Measurements from ENCODE around the gene PLCB3. TPM values are rescaled to one million over a fixed set of nuclear protein-coding genes. Genes with fewer than 3 reads are reported as not detected.
A peak's percentile ranks its signal among the peaks of the same experiment; 100 is the strongest.
"Not testable (repeated sequence)": the region's sequence is repeated elsewhere in the genome, so short reads cannot be mapped to it uniquely, and the experiment has no call there.

Gene PLCB3
- polyA plus RNA-seq, 3 donors: 10.9 to 12.5 (median 11.1) TPM

DNA sequence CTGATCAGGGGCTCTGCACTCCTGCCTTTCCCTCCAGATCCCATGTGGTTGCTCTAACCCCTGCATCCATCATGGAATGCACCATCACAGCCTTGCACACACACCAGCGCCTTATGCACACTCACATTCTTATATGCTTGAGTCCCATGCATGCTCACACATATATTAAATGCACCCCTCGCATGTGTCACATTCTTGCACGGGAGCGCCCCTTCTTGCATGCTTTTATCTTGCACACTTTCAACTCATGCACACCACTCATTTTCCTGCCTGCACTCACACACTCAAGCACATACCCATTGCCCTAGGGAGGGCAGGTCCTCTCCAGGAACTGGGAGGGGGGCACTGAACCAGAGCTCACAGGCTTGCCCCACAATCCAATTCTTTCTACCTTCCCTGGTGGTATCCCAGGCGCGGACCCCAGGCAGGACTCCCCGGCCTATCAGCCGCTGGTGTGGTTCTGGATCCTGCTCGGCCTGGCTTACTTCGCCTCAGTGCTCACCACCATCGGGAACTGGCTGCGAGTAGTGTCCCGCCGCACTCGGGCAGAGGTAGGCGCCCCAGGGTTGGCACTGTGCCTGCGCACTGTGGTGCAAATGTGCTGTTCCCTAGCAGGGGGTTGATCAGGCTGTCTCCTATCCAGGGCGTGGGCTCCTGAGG is 46.5 kb downstream of the PLCB3 start:
- DNase-seq (ENCODE audit: low read depth in 3 of 3, low spot score in 2 of 3): no peak

DNA sequence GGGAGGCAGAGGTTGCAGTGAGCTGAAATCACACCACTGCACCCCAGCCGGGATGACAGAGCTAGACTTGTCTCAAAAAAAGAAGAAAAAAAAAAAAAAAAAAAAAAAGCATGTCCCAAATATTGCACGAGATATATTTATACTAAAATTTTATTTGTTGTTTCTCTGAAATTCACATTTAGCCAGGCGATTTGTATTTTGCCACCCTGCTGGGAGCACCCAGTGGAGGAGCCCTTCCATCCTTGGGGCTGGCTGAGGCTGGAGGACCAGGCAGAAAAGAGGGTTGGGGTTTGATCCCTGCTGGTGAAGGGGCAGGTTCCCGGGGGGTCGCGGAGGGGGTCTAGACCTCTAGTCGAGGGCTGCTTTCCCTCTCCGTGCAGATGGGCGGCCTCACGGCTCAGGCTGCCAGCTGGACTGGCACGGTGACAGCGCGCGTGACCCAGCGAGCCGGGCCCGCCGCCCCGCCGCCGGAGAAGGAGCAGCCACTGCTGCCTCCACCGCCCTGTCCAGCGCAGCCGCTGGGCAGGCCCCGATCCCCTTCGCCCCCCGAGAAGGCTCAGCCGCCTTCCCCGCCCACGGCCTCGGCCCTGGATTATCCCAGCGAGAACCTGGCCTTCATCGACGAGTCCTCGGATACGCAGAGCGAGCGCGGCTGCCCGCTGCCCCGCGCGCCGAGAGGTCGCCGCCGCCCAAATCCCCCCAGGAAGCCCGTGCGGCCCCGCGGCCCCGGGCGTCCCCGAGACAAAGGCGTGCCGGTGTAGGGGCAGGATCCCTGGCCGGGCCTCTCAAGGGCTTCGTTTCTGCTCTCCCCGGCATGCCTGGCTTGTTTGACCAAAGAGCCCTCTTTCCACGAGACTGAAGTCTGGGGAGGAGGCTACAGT is 47.9 kb downstream of the PLCB3 start:
- DNase-seq (ENCODE audit: low read depth in 3 of 3, low spot score in 2 of 3): no peak

DNA sequence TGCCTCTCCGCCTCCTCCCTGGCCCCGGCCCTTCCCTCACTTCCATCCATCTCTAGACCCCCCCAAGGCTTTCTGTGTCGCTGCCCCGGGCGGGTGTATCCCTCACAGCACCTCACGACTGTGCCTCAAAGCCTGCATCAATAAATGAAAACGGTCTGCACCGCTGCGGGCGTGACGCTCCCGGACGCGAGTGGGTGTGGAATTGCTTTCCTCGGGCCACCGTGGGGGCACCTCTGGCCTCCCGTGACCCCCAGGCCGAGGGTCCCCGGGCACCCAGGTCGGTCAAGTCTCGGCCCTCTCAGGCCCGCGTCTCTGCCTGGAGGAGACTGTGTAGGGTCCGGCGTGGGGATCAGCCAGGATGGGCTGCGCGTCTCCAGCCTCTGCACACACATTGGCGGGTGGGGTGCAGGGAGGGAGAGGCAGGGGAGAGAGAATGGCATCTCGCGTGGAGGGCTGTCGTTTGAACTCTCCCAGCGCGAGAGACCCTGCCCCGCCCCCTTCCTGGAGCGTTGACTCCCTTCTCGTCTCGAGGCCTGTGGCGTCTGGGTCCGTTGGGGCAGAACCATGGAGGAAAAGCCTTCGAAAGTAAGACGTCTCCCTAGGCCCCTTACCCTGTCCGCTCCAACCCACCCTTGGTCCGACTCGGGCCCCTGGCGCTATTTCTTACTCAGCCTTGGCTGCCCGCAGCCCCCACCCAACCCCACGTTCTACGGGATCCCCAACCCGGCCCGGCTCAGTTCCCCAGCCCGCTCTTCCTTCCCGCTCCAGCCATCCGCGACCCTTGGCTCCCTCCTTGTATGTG is 48.7 kb downstream of the PLCB3 start, which contains the start of gene CATSPERZ:
Gene CATSPERZ, plus strand, starts transcription at position 512 of the 802 bp plus-strand sequence. Its CDS starts 53 bp downstream, at position 565.
- DNase-seq (ENCODE audit: low read depth in 3 of 3, low spot score in 2 of 3): no peak

DNA sequence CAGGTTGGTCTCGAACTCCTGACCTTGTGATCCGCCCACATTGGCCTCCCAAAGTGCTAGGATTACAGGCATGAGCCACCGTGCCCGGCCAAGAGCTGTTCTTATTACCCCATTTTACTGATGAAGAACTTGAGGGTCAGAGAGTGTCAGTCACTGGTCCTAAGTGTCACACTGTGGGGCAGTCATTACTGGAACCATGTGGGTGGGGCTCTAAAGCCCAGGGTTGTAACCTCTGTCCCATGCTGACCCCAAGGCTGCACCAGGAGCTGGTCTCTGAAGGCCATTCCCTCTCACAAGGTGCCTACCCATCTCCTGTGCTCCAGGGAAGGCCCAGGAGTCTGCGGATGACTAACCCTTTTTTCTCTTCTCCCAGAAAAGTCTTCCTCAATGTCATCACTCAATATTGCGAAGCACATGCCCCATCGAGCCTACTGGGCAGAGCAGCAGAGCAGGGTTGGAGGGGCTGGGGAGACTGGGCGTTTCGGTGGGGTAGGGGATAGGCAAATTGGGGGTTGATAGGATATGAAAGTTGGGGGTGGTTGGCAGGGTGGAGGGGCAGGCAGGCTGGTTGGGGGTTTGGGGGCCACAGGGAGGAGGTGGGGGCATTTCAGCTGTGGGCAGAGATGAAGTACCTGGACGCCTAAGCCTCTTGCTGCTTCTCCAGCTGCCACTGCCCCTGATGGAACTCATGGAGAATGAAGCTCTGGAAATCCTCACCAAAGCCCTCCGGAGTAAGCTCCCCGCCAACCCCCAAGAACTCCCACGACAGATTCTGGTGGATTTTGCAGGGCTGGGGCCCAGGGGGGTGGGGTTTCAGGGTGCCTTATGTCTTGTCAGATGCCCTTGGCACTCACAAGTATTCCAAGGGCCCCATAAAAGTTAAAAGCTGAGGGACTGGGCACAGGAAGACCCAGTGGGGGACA is 52.0 kb downstream of the PLCB3 start:
- DNase-seq (ENCODE audit: low read depth in 3 of 3, low spot score in 2 of 3): no peak

DNA sequence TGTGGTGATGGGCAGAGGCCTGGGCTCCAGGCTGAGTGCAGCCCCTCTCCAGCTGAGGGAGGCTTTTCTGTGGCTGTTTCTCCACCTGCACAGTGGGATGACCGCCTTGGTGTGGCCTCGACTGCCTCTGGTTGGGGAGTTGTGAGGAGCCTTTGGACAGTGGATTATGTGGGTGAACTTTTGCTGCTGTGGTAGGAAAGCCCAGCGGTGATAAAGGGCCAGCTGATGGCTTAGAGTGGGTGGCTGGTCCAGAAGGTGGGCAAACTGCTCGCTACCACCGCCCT is 52.6 kb downstream of the PLCB3 start:
- DNase-seq (ENCODE audit: low read depth in 3 of 3, low spot score in 2 of 3): no peak

DNA sequence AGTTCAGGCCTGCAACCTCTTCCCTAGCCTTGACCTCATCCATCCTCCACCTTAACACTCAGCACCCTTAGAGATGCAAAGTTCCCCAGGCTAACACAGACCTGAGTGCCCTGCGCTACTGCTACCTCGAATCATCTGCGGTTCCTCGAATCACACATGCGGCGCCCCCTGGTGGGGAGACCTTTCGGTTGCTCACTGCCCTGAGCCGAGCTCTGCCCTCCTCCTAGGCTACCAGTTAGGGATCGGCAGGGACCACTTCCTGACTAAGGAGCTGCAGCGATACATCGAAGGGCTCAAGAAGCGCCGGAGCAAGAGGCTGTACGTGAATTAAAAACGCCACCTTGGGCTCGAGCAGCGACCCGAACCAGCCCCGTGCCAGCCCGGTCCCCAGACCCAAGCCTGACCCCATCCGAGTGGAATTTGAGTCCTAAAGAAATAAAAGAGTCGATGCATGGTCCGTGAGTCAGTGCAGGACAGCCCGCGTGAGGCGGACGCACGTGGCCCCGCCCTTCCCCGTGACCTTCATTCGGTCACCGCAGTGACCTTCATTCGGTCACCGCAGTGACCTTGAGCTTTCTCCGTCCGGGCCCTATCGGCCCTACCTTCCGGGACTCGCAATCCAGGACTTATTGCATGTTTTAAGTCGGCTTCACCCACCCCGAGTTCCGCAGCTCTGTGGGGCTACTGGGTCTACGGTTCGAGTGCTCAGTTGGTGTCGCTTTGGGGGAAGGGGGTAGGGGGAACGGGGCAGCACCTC is 53.2 kb downstream of the PLCB3 start:
- peak in 2 of 3 donors; percentile 67 to 77 for DNase-seq (ENCODE audit: low read depth in 3 of 3, low spot score in 2 of 3)

DNA sequence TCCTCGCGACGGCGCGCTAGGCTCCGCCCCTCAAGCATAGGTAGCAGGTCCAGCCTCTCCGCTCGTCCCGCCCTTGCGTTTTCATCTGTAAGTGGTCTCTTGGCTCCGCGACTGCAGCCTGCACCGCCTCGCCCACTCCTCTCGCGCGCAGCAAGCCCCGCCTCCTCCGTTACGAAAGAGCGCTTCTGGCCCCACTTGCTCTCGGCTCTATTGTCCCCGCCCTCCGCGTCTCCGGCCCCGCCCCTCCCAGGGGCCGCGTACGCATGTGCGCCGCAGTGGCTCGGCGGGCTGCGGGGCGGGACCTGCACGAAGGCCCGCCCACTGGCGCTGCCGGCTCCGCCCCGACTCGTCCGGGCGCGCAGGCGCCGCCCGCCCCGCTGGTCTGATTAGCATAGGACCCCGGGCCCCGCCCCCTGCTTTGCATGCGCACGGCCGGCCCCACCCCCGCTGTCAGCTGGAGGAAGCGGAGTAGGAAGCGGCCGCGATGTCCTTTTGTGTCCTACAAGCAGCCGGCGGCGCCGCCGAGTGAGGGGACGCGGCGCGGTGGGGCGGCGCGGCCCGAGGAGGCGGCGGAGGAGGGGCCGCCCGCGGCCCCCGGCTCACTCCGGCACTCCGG is 53.9 kb downstream of the PLCB3 start, which contains the start of gene ESRRA:
Gene ESRRA, plus strand, starts transcription at position 450 of the 616 bp plus-strand sequence. CDS start 1,656 bp downstream, outside the sequence.
- peak; percentile 90 to 95 (median 94) for DNase-seq (ENCODE audit: low read depth in 3 of 3, low spot score in 2 of 3)

DNA sequence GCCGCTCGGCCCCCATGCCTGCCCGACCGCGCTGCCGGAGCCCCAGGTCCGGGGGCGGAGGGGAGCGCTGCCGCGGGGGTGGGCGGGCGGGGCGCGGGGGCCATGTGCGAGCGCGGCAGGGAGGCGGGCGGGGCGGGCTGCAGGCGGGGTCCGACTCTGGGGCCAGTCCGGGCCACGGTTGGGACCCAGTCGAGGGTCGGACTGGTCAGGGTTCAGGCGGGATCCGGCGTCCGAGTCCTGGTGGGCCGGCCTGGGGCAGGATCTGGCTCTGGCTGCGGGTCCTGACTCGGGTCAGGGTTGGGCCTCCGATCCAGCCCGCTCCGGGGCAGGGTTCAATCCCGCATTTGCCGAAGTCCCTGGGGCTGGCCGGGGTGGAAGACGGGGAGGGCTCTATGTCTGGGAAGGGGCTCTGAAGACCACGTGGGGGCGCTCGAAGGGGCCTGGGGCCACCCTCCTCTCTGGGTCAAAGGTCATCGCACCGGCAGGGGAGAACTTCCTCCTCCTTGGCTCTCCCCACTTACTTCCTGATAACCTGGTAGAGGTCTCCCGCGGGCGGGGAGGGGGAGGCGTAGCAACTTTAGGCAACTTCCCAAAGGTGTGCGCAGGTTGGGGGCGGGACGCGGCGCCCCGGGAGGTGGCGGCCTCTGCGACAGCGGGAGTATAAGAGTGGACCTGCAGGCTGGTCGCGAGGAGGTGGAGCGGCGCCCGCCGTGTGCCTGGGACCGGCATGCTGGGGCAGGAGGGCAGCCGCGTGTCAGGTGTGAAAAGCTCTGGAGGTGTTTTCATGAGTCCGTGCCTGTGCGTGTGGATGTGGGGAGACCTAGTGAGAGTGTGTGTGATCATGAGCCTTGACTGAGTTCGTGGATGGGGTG is 54.6 kb downstream of the PLCB3 start:
- DNase-seq (ENCODE audit: low read depth in 3 of 3, low spot score in 2 of 3): no peak

DNA sequence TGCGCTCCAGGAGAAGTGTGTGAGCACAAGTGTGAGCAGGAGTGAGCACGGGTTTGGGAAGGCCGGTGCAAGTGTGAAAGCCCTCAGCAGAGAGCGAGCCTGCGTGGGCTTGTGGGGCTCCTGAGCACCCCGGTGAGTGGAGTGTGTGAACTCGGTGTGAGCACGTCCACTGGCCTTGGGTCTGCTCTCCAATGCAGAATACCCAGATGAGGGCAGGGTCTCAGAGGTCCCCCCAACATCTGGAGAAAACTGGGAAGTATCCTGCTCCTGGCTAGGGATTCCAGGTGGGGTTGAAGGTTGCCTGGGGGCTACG is 55.2 kb downstream of the PLCB3 start:
- DNase-seq (ENCODE audit: low read depth in 3 of 3, low spot score in 2 of 3): no peak

DNA sequence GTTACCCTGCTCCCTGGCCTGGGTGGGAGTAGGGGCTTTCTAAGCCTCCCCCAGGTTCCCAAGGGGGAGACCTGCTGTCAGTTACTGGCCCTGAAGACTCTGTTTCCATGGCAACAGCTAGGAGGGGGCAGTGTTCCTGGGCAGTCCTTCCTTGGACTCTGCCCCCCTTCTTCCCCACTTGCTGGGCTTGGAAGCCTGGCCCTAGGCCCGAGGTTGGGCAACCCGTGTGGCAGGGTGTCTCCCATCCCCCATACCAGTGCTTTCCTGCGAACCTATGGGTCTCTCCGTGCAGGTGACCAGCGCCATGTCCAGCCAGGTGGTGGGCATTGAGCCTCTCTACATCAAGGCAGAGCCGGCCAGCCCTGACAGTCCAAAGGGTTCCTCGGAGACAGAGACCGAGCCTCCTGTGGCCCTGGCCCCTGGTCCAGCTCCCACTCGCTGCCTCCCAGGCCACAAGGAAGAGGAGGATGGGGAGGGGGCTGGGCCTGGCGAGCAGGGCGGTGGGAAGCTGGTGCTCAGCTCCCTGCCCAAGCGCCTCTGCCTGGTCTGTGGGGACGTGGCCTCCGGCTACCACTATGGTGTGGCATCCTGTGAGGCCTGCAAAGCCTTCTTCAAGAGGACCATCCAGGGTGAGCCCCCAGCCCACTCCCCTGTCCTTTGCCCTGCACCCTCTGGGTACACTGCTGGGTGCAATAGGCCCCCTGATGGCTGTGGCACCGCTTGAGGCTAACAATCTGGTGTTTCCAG is 55.7 kb downstream of the PLCB3 start:
- DNase-seq (ENCODE audit: low read depth in 3 of 3, low spot score in 2 of 3): no peak

DNA sequence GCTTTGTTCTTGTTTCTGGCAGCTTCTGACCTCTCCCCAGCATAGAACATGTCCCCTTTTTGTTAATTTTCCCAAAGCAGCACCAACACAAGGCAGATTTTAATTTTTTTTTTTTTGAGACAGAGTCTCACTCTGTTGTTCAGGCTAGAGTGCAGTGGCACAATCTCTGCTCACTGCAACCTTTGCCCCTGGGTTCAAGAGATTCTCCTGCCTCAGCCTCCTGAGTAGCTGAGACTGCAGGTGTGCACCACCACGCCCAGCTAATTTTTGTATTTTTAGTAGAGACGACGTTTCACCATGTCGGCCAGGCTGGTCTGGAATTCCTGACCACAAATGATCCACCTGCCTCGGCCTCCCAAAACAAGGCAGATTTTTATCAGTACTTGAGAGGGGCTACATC is 56.5 kb downstream of the PLCB3 start:
- not testable (repeated sequence) for DNase-seq (ENCODE audit: low read depth in 3 of 3, low spot score in 2 of 3)

DNA sequence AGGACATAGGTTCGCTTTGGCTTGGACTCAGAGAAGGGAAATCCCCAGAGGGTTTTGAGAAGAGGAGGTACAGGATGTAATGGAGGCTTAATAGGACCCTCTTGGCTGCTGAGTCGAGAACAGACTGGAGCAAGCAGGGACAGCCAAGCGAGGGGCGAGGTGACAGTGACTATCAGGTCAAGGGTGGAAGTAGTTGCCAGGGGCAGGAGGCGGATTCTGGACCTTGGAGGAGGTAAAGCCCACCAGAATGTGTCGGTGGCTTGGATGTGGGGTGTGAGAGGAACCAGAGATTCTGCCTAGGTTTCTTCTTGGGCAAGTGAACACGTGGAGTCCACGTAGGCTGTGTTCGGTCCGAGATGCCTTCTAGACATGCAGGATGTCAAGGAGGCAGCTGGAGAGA is 61.6 kb downstream of the PLCB3 start:
- DNase-seq (ENCODE audit: low read depth in 3 of 3, low spot score in 2 of 3): no peak

DNA sequence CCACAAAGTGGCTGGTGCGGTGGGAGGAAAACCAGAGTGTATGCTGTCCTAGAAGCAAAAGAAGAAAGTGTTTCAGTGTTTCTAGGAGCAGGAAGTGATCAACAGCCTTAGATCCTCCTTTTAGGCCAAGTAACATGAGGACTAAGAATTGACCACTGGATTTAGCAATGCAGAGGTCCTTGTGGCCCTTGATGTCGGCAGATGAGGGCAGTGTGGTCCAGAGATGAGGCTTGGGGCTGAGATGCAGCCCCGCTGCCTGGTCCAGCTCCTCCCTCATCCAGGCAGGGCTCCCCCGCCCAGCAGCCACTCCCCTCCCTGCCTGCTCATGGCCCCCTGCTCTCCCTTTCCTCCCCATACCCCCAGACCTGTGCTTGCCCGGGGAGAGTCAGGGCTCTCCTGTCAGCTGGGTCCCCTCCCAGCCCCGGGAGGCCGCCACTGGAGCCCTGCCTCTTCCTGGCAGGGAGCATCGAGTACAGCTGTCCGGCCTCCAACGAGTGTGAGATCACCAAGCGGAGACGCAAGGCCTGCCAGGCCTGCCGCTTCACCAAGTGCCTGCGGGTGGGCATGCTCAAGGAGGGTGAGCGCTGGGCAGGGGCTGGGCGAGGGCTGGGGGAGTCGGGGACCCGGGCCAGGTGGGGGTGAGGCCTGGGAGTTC is 62.3 kb downstream of the PLCB3 start:
- no peak for DNase-seq (ENCODE audit: low read depth in 3 of 3, low spot score in 2 of 3)

DNA sequence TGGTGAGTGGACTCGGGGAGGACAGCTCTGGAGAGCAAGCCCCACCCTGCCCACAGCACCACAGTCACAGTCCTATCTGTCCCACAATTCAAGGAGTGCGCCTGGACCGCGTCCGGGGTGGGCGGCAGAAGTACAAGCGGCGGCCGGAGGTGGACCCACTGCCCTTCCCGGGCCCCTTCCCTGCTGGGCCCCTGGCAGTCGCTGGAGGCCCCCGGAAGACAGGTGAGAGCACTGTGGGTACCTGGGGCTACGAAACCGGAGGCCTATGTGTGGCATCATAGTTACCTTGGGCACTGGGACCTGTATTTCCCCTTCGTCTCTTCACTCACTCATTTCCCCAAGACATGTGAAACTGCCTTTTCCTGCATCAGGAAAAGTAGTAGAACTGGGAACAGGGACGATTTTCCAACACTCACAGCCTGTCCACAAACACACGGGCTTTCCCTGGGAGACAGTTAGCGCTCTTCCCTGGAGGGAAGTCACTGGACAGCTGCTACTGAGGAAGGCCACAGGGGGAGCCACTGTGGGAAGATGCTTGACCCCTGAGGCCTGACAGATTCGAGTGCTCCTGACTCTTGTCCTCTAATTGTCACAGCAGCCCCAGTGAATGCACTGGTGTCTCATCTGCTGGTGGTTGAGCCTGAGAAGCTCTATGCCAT is 62.9 kb downstream of the PLCB3 start:
- no peak for DNase-seq (ENCODE audit: low read depth in 3 of 3, low spot score in 2 of 3)

DNA sequence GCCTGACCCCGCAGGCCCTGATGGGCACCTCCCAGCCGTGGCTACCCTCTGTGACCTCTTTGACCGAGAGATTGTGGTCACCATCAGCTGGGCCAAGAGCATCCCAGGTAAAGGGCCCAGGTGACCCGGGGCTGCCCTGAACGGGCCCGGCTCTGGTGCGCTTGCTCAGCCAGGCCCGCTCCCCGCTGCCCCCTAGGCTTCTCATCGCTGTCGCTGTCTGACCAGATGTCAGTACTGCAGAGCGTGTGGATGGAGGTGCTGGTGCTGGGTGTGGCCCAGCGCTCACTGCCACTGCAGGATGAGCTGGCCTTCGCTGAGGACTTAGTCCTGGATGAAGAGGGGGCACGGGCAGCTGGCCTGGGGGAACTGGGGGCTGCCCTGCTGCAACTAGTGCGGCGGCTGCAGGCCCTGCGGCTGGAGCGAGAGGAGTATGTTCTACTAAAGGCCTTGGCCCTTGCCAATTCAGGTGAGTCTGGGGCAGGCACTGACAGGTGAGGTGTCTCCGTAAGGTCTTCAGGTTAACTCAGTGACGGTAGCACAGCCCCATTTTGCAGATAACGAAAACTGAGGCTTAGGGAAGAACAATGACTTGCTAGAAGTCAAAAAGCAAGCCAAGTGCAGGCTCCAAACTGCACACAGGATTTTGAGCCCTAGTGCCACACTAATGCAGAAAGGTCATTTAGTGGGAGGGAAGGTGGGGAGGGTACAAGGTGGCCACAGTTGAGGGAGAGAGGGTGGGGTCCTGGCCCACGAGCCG is 63.7 kb downstream of the PLCB3 start:
- no peak for DNase-seq (ENCODE audit: low read depth in 3 of 3, low spot score in 2 of 3)

All from right renal cortex interstitium (tissue), 3 donors.